ENCODE data around the gene PTPRZ1.

The PTPRZ1 gene

DNA sequence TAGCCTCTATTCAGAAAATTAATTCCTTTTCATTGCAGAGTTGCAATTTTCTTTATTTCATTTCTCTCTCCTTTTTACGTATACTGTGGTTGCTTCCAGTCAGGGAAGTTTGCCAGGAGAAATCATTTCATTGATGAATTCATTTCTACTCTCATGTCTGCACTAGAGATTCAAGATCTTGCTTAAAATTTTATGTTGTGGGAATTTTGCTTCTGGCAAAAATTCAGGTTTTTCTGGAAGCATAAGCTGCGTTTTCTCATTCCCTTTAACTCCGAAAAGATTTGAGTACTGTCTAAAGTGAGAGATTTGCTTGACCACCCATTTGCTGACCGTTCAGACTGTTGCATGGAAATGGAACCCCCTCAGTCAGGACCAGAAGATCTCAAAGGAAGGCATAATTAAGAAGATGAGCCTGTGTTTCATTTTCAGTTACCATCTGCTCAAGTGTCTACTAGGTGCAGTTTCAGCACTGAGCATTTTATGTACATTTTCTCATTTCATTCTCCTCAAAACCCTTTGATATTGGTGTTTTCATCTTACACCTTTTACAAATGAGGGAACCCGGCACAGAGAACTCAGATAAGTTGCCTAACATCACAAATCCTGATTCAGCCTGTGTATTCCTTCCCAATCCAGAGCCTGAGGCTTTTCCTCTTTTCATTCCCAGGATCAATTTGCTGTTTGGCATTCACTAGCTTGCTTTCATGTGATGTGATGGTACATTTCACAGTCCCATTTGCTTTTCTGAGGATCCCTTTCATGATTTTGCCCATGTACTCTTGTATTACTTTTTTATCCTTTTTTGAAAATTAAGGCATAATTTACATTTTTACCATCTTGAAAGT, 3.9 kb downstream of the PTPRZ1 start:
- peaks cover 16% of the 10 kb centered on the region for H3K27me3 ChIP-seq (ENCODE audit: insufficient read depth, poor library complexity, severe bottlenecking)
- H3K27ac ChIP-seq (replicated peaks) = no peak overlapping the region
- H3K4me3 ChIP-seq (replicated peaks; ENCODE audit: insufficient read depth, low read length) = no peak overlapping the region
- no peak for DNase-seq (ENCODE audit: low read depth in 1 of 2, low spot score in 1 of 2)
- TF ChIP-seq SPI1 (IDR thresholded peaks at IDR 0.05; ENCODE audit: borderline replicate concordance, low read depth) = no peak
- no peak for TF ChIP-seq POLR2AphosphoS5 (IDR thresholded peaks at IDR 0.05; ENCODE audit: low read depth)
- TF ChIP-seq, protein P1, sequence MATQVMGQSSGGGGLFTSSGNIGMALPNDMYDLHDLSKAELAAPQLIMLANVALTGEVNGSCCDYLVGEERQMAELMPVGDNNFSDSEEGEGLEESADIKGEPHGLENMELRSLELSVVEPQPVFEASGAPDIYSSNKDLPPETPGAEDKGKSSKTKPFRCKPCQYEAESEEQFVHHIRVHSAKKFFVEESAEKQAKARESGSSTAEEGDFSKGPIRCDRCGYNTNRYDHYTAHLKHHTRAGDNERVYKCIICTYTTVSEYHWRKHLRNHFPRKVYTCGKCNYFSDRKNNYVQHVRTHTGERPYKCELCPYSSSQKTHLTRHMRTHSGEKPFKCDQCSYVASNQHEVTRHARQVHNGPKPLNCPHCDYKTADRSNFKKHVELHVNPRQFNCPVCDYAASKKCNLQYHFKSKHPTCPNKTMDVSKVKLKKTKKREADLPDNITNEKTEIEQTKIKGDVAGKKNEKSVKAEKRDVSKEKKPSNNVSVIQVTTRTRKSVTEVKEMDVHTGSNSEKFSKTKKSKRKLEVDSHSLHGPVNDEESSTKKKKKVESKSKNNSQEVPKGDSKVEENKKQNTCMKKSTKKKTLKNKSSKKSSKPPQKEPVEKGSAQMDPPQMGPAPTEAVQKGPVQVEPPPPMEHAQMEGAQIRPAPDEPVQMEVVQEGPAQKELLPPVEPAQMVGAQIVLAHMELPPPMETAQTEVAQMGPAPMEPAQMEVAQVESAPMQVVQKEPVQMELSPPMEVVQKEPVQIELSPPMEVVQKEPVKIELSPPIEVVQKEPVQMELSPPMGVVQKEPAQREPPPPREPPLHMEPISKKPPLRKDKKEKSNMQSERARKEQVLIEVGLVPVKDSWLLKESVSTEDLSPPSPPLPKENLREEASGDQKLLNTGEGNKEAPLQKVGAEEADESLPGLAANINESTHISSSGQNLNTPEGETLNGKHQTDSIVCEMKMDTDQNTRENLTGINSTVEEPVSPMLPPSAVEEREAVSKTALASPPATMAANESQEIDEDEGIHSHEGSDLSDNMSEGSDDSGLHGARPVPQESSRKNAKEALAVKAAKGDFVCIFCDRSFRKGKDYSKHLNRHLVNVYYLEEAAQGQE (IDR thresholded peaks at IDR 0.05; ENCODE audit: insufficient replicate concordance, low read depth) = no peak
- no peak for TF ChIP-seq GABPA (IDR thresholded peaks at IDR 0.05; ENCODE audit: low read depth)
- TF ChIP-seq, protein P2, sequence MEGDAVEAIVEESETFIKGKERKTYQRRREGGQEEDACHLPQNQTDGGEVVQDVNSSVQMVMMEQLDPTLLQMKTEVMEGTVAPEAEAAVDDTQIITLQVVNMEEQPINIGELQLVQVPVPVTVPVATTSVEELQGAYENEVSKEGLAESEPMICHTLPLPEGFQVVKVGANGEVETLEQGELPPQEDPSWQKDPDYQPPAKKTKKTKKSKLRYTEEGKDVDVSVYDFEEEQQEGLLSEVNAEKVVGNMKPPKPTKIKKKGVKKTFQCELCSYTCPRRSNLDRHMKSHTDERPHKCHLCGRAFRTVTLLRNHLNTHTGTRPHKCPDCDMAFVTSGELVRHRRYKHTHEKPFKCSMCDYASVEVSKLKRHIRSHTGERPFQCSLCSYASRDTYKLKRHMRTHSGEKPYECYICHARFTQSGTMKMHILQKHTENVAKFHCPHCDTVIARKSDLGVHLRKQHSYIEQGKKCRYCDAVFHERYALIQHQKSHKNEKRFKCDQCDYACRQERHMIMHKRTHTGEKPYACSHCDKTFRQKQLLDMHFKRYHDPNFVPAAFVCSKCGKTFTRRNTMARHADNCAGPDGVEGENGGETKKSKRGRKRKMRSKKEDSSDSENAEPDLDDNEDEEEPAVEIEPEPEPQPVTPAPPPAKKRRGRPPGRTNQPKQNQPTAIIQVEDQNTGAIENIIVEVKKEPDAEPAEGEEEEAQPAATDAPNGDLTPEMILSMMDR (IDR thresholded peaks at IDR 0.05; ENCODE audit: insufficient read depth, low read length) = no peak

DNA sequence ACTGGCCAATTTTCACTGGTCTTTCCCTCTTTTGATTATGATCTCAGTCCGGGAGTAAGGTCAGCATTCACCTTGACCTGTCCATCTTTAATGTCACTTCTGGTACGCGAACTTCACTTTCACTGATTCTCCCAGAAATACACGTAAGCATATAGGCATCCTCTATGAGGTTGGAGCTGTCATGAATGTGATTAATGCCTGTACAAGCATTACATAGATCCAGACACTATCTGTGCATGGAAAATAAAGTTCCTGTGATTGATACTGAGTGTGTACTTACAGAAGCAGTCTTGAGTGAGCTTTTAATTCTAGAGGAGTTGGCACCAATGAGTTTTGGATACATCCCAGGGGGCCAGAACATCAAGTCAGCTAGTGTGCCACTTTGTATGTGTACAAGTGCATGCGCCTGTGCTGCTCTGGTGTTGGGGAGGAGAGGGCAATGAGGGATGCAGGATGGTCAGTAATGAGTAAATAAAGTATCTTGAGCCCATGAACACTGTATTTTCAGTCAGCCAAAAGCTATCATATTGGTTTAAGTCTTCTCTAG, 6.0 kb downstream of the PTPRZ1 start:
- Histone ChIP-seq H3K27me3 (ENCODE audit: insufficient read depth, poor library complexity, severe bottlenecking) (peaks cover 3% of the 10 kb centered on the region), H3K27ac (replicated peaks) (no peak overlapping the region), H3K4me3 (replicated peaks; ENCODE audit: insufficient read depth, low read length) (no peak overlapping the region)
- TF ChIP-seq GABPA (IDR thresholded peaks at IDR 0.05; ENCODE audit: low read depth) (no peak), SPI1 (IDR thresholded peaks at IDR 0.05; ENCODE audit: borderline replicate concordance, low read depth) (no peak), POLR2AphosphoS5 (IDR thresholded peaks at IDR 0.05; ENCODE audit: low read depth) (no peak)
- TF ChIP-seq, protein P1 (IDR thresholded peaks at IDR 0.05; ENCODE audit: insufficient replicate concordance, low read depth) = no peak
- TF ChIP-seq, protein P2 (IDR thresholded peaks at IDR 0.05; ENCODE audit: insufficient read depth, low read length) = no peak
- no peak for DNase-seq (ENCODE audit: low read depth in 1 of 2, low spot score in 1 of 2)

DNA sequence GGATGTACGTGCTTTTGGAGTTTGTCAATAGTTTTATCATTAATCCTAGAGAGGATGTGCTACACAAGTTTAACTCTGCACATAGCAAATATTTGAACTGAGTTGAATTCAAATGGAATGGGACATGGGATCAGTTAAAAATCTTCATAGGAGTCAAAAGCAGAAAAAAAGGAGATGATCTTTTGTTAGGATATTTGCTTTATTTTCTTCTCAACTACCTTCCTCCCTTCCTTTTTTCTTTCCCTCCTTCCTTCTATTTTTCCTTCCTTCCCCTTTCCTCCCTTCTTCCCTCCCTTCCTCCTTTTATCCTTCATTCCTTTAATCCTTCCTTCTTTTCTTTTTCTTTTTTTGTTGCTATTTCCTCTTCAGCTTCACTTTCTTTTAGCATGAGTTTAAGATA, 6.6 kb downstream of the PTPRZ1 start:
- no peak overlapping the region for H3K4me3 ChIP-seq (replicated peaks; ENCODE audit: insufficient read depth, low read length)
- DNase-seq (ENCODE audit: low read depth in 1 of 2, low spot score in 1 of 2) = no peak
- H3K27me3 ChIP-seq (ENCODE audit: insufficient read depth, poor library complexity, severe bottlenecking) = peaks cover 3% of the 10 kb centered on the region
- TF ChIP-seq, protein P2 (IDR thresholded peaks at IDR 0.05; ENCODE audit: insufficient read depth, low read length) = no peak
- no peak for TF ChIP-seq GABPA (IDR thresholded peaks at IDR 0.05; ENCODE audit: low read depth)
- TF ChIP-seq SPI1 (IDR thresholded peaks at IDR 0.05; ENCODE audit: borderline replicate concordance, low read depth) = no peak
- no peak for TF ChIP-seq POLR2AphosphoS5 (IDR thresholded peaks at IDR 0.05; ENCODE audit: low read depth)
- TF ChIP-seq, protein P1 (IDR thresholded peaks at IDR 0.05; ENCODE audit: insufficient replicate concordance, low read depth) = no peak
- no peak overlapping the region for H3K27ac ChIP-seq (replicated peaks)

All from HL-60 (cell line).